ENCODE measurements around the gene C15orf61. TPM values are rescaled to one million over a fixed set of nuclear protein-coding genes. Genes with fewer than 3 reads are reported as not detected.
A peak's percentile ranks its signal among the peaks of the same experiment; 100 is the strongest.

Gene C15orf61
- total RNA-seq, 1 donor from 2014 or later, result 7.7 TPM

DNA sequence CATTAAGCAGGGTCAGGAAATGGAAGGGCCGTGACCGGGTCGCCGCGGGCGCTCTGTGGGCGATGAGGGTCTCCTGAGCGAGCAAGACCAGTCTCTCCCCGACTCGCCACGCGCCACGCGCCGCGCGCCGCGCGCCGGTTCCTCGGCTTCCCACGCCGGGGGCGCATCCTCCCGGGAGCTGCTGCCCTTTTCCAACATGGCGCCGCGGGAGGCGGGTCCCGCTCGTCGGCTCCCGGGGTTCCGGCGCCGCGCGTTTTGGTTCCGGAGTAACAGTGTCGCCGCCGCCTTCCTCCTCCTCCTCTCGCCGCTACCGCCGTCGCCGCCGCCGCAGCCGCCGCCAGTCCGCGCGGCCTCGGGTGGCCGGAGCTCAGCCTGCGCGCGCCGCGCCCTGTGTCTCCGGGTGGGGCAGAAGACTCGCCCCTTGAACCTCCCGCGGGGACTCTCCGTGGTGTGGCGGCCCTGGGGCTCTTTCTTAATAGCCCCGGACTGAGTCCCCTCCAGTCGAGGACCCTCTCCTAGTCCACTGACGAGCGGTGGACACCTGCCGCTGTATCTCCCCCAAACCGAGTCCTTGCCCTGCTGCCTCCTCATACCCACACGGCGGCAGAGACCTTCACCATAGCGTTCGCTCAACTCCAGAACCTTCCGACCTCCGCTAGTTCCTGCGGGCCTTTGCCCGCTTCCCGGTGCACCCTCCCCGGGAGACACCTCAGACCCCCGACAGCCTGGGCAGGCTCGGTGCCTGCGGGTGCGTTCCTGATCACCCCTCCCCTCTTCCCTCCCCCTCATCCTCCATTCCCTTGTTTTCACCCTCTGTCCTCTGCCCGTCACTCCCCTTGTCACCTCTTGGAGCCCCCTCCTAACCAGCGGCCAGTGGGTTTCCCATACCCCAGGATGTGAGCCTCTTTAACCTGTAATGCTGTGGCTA, 21.8 kb downstream of the C15orf61 start, which contains the start of gene MAP2K5:
MAP2K5 (plus strand) TSS at position 284 of the 928 bp plus-strand sequence; CDS start at position 917, 633 bp downstream.
- Mint-ChIP-seq H3K27ac (peak within 1 kb of the TSS; percentile 94), H3K4me1 (peaks cover 30% of the 10 kb centered on the region), H3K27me3 (ENCODE audit: low read depth) (no peaks in the 10 kb centered on the region), H3K9me3 (no peaks in the 10 kb centered on the region), H3K36me3 (peaks cover 5% of the 10 kb centered on the region), H3K4me3 (peak within 1 kb of the TSS; percentile 95)
- TF ChIP-seq, protein P1, sequence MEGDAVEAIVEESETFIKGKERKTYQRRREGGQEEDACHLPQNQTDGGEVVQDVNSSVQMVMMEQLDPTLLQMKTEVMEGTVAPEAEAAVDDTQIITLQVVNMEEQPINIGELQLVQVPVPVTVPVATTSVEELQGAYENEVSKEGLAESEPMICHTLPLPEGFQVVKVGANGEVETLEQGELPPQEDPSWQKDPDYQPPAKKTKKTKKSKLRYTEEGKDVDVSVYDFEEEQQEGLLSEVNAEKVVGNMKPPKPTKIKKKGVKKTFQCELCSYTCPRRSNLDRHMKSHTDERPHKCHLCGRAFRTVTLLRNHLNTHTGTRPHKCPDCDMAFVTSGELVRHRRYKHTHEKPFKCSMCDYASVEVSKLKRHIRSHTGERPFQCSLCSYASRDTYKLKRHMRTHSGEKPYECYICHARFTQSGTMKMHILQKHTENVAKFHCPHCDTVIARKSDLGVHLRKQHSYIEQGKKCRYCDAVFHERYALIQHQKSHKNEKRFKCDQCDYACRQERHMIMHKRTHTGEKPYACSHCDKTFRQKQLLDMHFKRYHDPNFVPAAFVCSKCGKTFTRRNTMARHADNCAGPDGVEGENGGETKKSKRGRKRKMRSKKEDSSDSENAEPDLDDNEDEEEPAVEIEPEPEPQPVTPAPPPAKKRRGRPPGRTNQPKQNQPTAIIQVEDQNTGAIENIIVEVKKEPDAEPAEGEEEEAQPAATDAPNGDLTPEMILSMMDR (IDR thresholded peaks at IDR 0.05; ENCODE audit: unreplicated experiment), result no peak
- DNase-seq (ENCODE audit: low spot score in 2 of 2, unreplicated experiment in 2 of 2), result peak; percentile 62 to 81

DNA sequence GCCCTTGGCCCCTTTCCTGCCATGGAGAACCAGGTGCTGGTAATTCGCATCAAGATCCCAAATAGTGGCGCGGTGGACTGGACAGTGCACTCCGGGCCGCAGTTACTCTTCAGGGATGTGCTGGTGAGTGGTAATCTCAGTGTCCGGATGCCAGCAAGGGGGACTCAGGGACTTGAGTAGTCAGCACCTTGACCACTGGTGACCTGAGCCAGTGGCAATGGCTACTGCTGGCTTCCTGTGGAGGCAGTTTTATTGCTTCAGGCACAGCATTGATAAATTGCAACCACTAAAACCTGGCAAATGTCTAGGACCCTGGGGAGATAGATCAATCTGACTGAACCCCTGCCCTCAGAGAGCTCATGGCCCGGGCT, 22.4 kb downstream of the C15orf61 start:
- peak overlapping the region; percentile 95 for H3K4me3 Mint-ChIP-seq
- peaks cover 30% of the 10 kb centered on the region for H3K4me1 Mint-ChIP-seq
- H3K27me3 Mint-ChIP-seq (ENCODE audit: low read depth), result no peaks in the 10 kb centered on the region
- peaks cover 5% of the 10 kb centered on the region for H3K36me3 Mint-ChIP-seq
- TF ChIP-seq, protein P1 (IDR thresholded peaks at IDR 0.05; ENCODE audit: unreplicated experiment), result no peak
- no peaks in the 10 kb centered on the region for H3K9me3 Mint-ChIP-seq
- H3K27ac Mint-ChIP-seq, result peak overlapping the region; percentile 92
- DNase-seq (ENCODE audit: low spot score in 2 of 2, unreplicated experiment in 2 of 2), result no peak

DNA sequence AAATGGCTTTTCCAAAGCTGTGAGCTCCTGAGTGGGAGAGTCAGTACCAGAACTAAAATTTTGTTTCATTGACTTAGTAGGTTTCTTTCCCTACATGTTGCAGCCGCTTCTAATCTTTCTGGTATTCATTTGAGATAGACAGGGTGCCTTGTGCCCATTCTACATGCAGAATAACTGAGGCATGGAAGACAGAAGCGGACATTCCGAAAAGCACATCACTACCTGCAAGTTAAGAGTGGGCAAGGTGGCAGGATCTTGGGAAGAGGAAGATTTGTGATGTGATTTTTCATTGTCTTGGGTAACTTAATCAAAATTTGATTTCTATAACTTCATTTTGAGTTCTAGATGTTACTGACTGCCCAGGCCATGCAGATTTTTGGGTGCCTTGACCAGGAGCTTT, 23.5 kb downstream of the C15orf61 start:
- Mint-ChIP-seq H3K9me3 (no peaks in the 10 kb centered on the region), H3K4me1 (peaks cover 35% of the 10 kb centered on the region), H3K36me3 (peaks cover 5% of the 10 kb centered on the region), H3K27ac (no peak overlapping the region), H3K4me3 (peak overlapping the region; percentile 9), H3K27me3 (ENCODE audit: low read depth) (no peaks in the 10 kb centered on the region)
- TF ChIP-seq, protein P1 (IDR thresholded peaks at IDR 0.05; ENCODE audit: unreplicated experiment), result no peak
- no peak for DNase-seq (ENCODE audit: low spot score in 2 of 2, unreplicated experiment in 2 of 2)

DNA sequence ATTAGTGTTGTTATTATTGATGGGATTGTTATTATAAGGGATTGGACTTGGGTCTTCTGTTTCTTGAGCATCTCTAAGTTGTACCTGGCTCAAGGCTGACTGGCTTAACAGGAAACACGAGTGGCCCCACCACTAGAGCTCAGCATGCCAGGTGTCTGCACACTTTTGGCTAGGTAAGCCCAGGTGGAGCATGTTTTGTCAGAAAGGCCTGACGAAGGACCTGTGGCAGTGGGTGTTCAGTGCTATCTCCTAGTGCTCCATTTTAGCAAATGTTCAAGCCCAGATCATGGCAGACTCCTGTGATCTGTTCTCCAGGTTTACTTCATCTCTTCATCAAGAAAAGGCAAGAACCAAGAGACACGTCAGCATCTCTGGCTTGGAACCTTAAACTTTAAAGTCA, 24.9 kb downstream of the C15orf61 start:
- Mint-ChIP-seq H3K27ac (no peak overlapping the region), H3K36me3 (peaks cover 10% of the 10 kb centered on the region), H3K4me1 (peaks cover 37% of the 10 kb centered on the region), H3K9me3 (no peaks in the 10 kb centered on the region), H3K27me3 (ENCODE audit: low read depth) (no peaks in the 10 kb centered on the region), H3K4me3 (no peak overlapping the region)
- no peak for DNase-seq (ENCODE audit: low spot score in 2 of 2, unreplicated experiment in 2 of 2)
- TF ChIP-seq, protein P1 (IDR thresholded peaks at IDR 0.05; ENCODE audit: unreplicated experiment), result no peak

DNA sequence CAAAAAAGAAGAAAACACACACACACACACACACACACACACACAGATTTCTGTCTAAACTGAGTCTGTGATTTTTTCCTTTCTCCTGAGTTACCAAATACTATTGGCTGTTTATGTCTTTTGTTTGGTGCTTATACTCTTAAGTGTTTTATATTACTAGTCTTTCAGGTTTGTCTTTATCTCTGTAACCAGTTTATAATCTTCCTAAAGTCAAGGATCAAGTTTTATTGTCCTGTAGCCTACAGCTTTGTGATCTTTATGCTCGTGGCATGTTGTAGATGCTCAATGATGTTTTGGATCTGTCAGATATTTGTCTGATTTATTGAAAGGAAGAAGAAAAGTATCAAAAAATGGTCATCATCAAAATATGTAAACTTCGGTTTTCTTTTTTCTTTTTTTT, 26.1 kb downstream of the C15orf61 start:
- Mint-ChIP-seq H3K4me3 (no peak overlapping the region), H3K27me3 (ENCODE audit: low read depth) (no peaks in the 10 kb centered on the region), H3K4me1 (peaks cover 27% of the 10 kb centered on the region), H3K9me3 (no peaks in the 10 kb centered on the region), H3K36me3 (peaks cover 10% of the 10 kb centered on the region), H3K27ac (no peak overlapping the region)
- DNase-seq (ENCODE audit: low spot score in 2 of 2, unreplicated experiment in 2 of 2), result no peak
- TF ChIP-seq, protein P1 (IDR thresholded peaks at IDR 0.05; ENCODE audit: unreplicated experiment), result no peak
